Measurements from ENCODE around the gene IFT20. TPM values are rescaled to one million over a fixed set of nuclear protein-coding genes. Genes with fewer than 3 reads are reported as not detected.
"Not testable (repeated sequence)": the region's sequence is repeated elsewhere in the genome, so short reads cannot be mapped to it uniquely, and the experiment has no call there.

Gene IFT20
- total RNA-seq, 2 donors from 2014 or later: 17.5 to 21.3 TPM

GRCh38 chr17:28317966-28318758 is 17.1 kb downstream of the IFT20 start:
- Mint-ChIP-seq H3K4me1 (peaks cover 24% of the 10 kb centered on the region), H3K9me3 (no peaks in the 10 kb centered on the region), H3K4me3 (peak overlapping the region; percentile 89), H3K27ac (peak overlapping the region; percentile 79), H3K27me3 (no peaks in the 10 kb centered on the region), H3K36me3 (ENCODE audit: low read depth) (peaks cover 24% of the 10 kb centered on the region)
- no peak for ATAC-seq (replicated peaks)

DNA sequence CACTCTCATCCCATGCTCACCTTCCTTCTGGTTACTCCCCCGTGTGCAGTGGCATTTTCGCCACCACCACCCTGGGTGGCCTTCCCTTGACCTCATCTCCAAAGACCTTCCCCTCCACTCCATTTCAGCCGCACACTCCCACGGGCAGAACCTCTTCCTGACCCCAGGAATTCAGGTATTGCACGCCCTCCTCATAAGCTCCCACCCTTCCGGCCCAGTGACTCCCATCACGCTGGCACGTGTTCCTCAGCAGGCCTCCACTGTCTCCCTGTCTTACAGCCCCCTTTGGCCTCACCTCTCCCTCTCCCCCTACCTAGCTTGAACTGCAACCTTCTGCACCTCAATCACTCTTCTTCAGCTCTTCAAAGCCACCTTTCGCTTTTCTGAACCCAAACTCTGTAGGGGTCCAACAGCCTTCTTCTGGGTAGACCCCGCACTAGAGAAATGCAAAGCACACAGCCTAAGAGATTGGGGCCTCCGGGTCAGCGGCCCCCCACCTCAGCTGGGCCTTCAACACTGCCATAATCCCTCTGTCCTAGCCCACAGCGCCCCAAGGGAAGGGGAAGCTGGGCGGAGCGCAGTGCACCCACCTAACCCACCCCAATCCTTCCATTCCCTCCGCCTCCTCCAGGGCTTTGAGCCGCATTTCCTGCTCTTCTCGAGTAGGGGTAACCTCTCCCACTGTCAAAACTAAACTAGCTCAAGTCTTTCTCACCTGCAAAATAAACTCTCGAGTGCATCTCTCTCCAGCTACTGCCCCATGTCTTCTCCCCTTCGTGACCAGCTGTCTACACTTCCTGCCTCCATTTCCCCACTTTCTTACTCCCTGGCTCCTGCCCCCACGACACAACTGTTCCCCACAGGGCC is 17.9 kb downstream of the IFT20 start:
- H3K4me3 Mint-ChIP-seq: peak overlapping the region; percentile 89
- H3K36me3 Mint-ChIP-seq (ENCODE audit: low read depth): peaks cover 19% of the 10 kb centered on the region
- ATAC-seq (replicated peaks): no peak
- no peak overlapping the region for H3K27ac Mint-ChIP-seq
- no peaks in the 10 kb centered on the region for H3K9me3 Mint-ChIP-seq
- H3K27me3 Mint-ChIP-seq: no peaks in the 10 kb centered on the region
- peaks cover 24% of the 10 kb centered on the region for H3K4me1 Mint-ChIP-seq

- H3K36me3 Mint-ChIP-seq (ENCODE audit: low read depth): peaks cover 12% of the 10 kb centered on the region
- no peaks in the 10 kb centered on the region for H3K9me3 Mint-ChIP-seq
- ATAC-seq (replicated peaks): no peak
- H3K27ac Mint-ChIP-seq: no peak overlapping the region
- no peaks in the 10 kb centered on the region for H3K27me3 Mint-ChIP-seq
- H3K4me1 Mint-ChIP-seq: peaks cover 20% of the 10 kb centered on the region
- H3K4me3 Mint-ChIP-seq: no peak overlapping the region
Measured at GRCh38 chr17:28315846-28316705, 19.2 kb downstream of the IFT20 start.

DNA sequence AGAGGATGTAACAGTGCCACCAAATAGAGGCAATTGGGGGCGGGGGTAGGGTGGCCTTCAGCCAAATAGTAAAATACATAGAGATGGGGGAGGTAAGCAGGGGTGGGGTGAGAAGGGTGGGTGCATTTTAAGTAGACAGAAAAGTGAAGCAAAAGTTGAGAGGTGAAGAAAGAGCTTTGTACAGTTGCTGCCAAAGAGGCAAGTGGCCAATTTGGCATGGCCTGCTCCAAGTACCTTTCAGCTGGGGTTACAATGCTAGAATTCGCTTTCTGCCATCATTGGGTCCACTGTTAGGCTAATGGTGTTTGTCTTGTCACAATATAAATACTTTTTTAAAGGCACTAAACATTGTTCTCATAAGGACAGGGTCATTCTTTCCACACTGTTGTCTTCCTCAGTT is 21.4 kb downstream of the IFT20 start:
- peaks cover 6% of the 10 kb centered on the region for H3K4me1 Mint-ChIP-seq
- H3K4me3 Mint-ChIP-seq: no peak overlapping the region
- no peaks in the 10 kb centered on the region for H3K36me3 Mint-ChIP-seq (ENCODE audit: low read depth)
- H3K9me3 Mint-ChIP-seq: no peaks in the 10 kb centered on the region
- no peak overlapping the region for H3K27ac Mint-ChIP-seq
- ATAC-seq (replicated peaks): no peak
- no peaks in the 10 kb centered on the region for H3K27me3 Mint-ChIP-seq

GRCh38 chr17:28306954-28307401 is 28.3 kb downstream of the IFT20 start:
- ATAC-seq (replicated peaks): no peak
- no peaks in the 10 kb centered on the region for H3K9me3 Mint-ChIP-seq
- H3K27ac Mint-ChIP-seq: no peak overlapping the region
- H3K36me3 Mint-ChIP-seq (ENCODE audit: low read depth): no peaks in the 10 kb centered on the region
- peaks cover 9% of the 10 kb centered on the region for H3K27me3 Mint-ChIP-seq
- H3K4me1 Mint-ChIP-seq: no peaks in the 10 kb centered on the region
- no peak overlapping the region for H3K4me3 Mint-ChIP-seq

GRCh38 chr17:28298449-28298848 is 36.8 kb downstream of the IFT20 start:
- H3K4me3 Mint-ChIP-seq: no peak overlapping the region
- no peak overlapping the region for H3K27ac Mint-ChIP-seq
- H3K27me3 Mint-ChIP-seq: peaks cover 6% of the 10 kb centered on the region
- H3K4me1 Mint-ChIP-seq: peaks cover 12% of the 10 kb centered on the region
- H3K9me3 Mint-ChIP-seq: no peaks in the 10 kb centered on the region
- no peaks in the 10 kb centered on the region for H3K36me3 Mint-ChIP-seq (ENCODE audit: low read depth)
- ATAC-seq (replicated peaks): no peak

DNA sequence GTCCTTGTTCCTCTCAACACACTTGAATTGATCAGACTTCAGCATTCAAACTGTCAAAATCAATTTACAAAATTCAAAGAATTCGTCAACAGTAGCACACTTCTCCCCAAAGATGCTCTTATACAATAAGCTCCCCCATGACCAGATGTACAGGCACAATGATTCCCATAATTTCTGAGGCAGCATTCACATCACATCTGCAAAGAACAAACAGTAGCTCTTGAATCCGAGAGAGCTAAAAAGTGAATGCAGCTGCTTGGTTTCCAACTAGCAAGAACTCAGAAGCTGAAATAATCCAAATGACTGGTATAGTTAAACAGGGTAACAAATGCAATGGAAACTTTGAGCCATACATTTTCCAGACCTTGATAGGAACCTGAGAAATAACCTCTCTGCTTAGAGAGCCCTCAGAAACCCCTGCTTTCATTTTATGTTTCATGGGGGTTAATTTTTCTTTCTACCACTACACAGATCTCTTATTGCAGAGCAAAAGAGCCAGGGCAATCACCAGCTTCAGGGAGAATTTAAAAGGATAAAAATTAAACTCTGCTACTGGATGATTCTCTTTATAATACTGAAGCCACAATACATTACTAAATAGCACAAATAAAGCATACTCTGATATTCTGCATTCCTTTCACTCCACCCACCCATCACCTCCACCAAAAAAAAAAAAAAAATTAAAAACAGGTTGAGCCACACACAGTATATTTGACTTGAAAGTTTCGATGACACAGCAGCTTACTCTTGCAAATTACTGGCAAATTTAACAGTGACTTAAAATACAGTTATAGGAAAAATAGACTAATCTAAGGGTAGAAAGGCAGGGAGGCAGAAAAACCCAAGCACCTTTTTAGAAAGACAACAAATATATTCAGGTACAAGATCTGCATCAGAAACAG is 39.3 kb downstream of the IFT20 start:
- no peaks in the 10 kb centered on the region for H3K9me3 Mint-ChIP-seq
- peak overlapping the region; percentile 36 for H3K4me3 Mint-ChIP-seq
- no peaks in the 10 kb centered on the region for H3K36me3 Mint-ChIP-seq (ENCODE audit: low read depth)
- peak overlapping the region; percentile 59 for H3K27ac Mint-ChIP-seq
- peak; percentile 78 for ATAC-seq (replicated peaks)
- H3K27me3 Mint-ChIP-seq: peaks cover 9% of the 10 kb centered on the region
- H3K4me1 Mint-ChIP-seq: peaks cover 12% of the 10 kb centered on the region

DNA sequence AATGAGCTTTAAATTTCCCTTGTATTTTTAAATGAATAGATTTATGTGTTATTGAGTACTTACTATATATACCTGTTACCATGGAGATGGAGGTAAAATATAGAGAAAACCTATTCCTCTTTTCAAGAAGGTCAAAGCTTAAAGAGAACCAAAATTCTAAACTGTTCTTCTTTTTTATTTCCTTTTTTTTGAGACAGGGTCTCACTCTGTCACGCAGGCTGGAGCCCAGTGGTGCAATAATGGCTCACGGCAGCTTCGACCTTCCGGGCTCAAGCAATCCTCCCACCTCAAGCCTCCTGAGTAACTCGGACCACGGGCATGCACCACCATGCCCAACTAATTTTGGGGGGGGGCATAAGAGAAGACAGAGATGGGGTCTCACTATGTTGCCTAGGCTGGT is 41.3 kb downstream of the IFT20 start:
- Mint-ChIP-seq H3K27me3 (peaks cover 9% of the 10 kb centered on the region), H3K4me1 (peaks cover 12% of the 10 kb centered on the region), H3K27ac (no peak overlapping the region), H3K36me3 (ENCODE audit: low read depth) (no peaks in the 10 kb centered on the region), H3K9me3 (no peaks in the 10 kb centered on the region), H3K4me3 (no peak overlapping the region)
- no peak for ATAC-seq (replicated peaks)

GRCh38 chr17:28292878-28293277 is 42.4 kb downstream of the IFT20 start:
- H3K27ac Mint-ChIP-seq; H3K27me3 Mint-ChIP-seq; ATAC-seq (replicated peaks); H3K36me3 Mint-ChIP-seq (ENCODE audit: low read depth); H3K4me3 Mint-ChIP-seq; H3K9me3 Mint-ChIP-seq: not testable (repeated sequence)
- peaks cover 12% of the 10 kb centered on the region for H3K4me1 Mint-ChIP-seq

- no peaks in the 10 kb centered on the region for H3K9me3 Mint-ChIP-seq
- peaks cover 9% of the 10 kb centered on the region for H3K27me3 Mint-ChIP-seq
- H3K4me3 Mint-ChIP-seq: no peak overlapping the region
- H3K27ac Mint-ChIP-seq: no peak overlapping the region
- ATAC-seq (replicated peaks): no peak
- peaks cover 12% of the 10 kb centered on the region for H3K4me1 Mint-ChIP-seq
- H3K36me3 Mint-ChIP-seq (ENCODE audit: low read depth): no peaks in the 10 kb centered on the region
Measured at GRCh38 chr17:28291780-28292330, 43.4 kb downstream of the IFT20 start.

- Mint-ChIP-seq H3K27ac (no peak overlapping the region), H3K27me3 (peaks cover 9% of the 10 kb centered on the region), H3K9me3 (no peaks in the 10 kb centered on the region), H3K36me3 (ENCODE audit: low read depth) (no peaks in the 10 kb centered on the region), H3K4me1 (peaks cover 3% of the 10 kb centered on the region), H3K4me3 (no peak overlapping the region)
- ATAC-seq (replicated peaks): no peak
Measured at GRCh38 chr17:28290703-28291102, 44.6 kb downstream of the IFT20 start.

DNA sequence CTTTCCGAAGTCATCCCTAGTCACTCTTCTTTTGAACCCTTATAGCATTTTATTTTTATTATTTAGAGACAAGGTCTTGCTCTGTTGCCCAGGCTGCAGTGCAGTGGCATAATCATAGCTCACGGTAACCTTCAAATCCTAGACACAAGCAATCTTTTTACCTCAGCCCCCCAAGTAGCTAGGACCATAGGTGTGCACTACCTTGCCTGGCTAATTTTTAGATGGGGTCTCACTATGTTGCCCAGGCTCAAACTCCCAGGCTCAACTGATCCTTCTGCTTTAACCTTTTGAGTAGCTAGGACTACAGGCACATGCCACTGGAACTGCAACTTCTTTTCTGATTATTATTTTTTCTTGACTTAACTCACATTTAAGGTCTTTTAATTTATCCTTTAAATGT is 49.3 kb downstream of the IFT20 start:
- ATAC-seq (replicated peaks): no peak
- H3K9me3 Mint-ChIP-seq: no peaks in the 10 kb centered on the region
- no peak overlapping the region for H3K4me3 Mint-ChIP-seq
- no peaks in the 10 kb centered on the region for H3K27me3 Mint-ChIP-seq
- H3K4me1 Mint-ChIP-seq: no peaks in the 10 kb centered on the region
- H3K36me3 Mint-ChIP-seq (ENCODE audit: low read depth): no peaks in the 10 kb centered on the region
- H3K27ac Mint-ChIP-seq: no peak overlapping the region

GRCh38 chr17:28282596-28282995 is 52.7 kb downstream of the IFT20 start:
- Mint-ChIP-seq H3K27me3 (no peaks in the 10 kb centered on the region), H3K4me1 (peaks cover 7% of the 10 kb centered on the region), H3K36me3 (ENCODE audit: low read depth) (peaks cover 8% of the 10 kb centered on the region), H3K27ac (no peak overlapping the region), H3K4me3 (no peak overlapping the region), H3K9me3 (no peaks in the 10 kb centered on the region)
- no peak for ATAC-seq (replicated peaks)

Measured in activated T-helper 17 cell treated with anti-CD3 and anti-CD28 coated beads, Interleukin-2, amount 50 U/mL, for 72 hours (primary cell).